Adipocyte (in vitro differentiated cells): ENCODE results near the gene ADAMTS10.
"Not testable (repeated sequence)": the region's sequence is repeated elsewhere in the genome, so short reads cannot be mapped to it uniquely, and the experiment has no call there.

Experiments used
- DNase-seq: peaks from one replicate; pipeline ENCODE4 v3.0.0-alpha.2; 2015; ENCODE audit warnings: low read depth
- H3K27me3 ChIP-seq: replicated peaks from 2 replicates; pipeline ENCODE4 v1.7.0; 2013; ENCODE audit warnings: mild to moderate bottlenecking, low read length, moderate library complexity; ENCODE audit not compliant: control insufficient read depth, insufficient read depth
- H3K36me3 ChIP-seq: 2 replicates; pipeline ENCODE4 v1.7.0; 2013; ENCODE audit warnings: low read length, mild to moderate bottlenecking, moderate library complexity; ENCODE audit not compliant: control insufficient read depth, insufficient read depth, severe bottlenecking
- H3K4me1 ChIP-seq: 2 replicates; pipeline ENCODE4 v1.7.0; 2013; ENCODE audit warnings: mild to moderate bottlenecking, low read length, moderate library complexity; ENCODE audit not compliant: control insufficient read depth, insufficient read depth
- H3K4me3 ChIP-seq: 2 replicates; pipeline ENCODE4 v1.7.0; 2013; ENCODE audit warnings: mild to moderate bottlenecking, low read length, moderate library complexity
- H3K9ac ChIP-seq: 2 replicates; pipeline ENCODE4 v1.7.0; 2013; ENCODE audit warnings: mild to moderate bottlenecking, low read length, moderate library complexity
- H3K9me3 ChIP-seq: 2 replicates; pipeline ENCODE4 v1.7.0; 2013; ENCODE audit warnings: mild to moderate bottlenecking, low read length, moderate library complexity; ENCODE audit not compliant: control insufficient read depth

ADAMTS10 gene

GRCh38 chr19:8618751-8619150 lies 8.2 kb upstream of the ADAMTS10 start:
- Histone ChIP-seq H3K9ac (no peak overlapping the region), H3K9me3 (no peaks in the 10 kb centered on the region), H3K27me3 (peaks cover 9% of the 10 kb centered on the region), H3K4me1 (no peaks in the 10 kb centered on the region), H3K4me3 (no peak overlapping the region), H3K36me3 (no peaks in the 10 kb centered on the region)
- DNase-seq: no peak

GRCh38 chr19:8617984-8618383 lies 7.5 kb upstream of the ADAMTS10 start:
- Histone ChIP-seq H3K9ac (no peak overlapping the region), H3K9me3 (no peaks in the 10 kb centered on the region), H3K27me3 (peaks cover 9% of the 10 kb centered on the region), H3K4me3 (no peak overlapping the region), H3K4me1 (no peaks in the 10 kb centered on the region), H3K36me3 (no peaks in the 10 kb centered on the region)
- DNase-seq: no peak

DNA sequence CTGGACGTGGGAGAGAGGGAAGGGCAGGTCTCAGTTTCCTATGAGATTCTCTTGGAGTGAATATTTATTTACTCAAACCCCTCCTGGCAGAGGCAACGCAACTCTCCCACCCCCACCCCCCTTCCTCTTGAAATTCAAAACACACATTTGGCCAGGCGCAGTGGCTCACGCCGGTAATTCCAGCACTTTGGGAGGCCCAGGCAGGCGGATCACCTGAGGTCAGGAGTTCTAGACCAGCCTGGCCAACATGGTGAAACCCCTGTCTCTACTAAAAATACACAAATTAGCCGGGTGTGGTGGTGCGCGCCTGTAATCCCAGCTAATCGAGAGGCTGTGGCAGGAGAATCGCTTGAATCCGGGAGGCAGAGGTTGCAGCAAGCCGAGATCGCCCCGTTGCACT lies 6.8 kb upstream of the ADAMTS10 start:
- H3K9me3 ChIP-seq, DNase-seq, H3K27me3 ChIP-seq: not testable (repeated sequence)

DNA sequence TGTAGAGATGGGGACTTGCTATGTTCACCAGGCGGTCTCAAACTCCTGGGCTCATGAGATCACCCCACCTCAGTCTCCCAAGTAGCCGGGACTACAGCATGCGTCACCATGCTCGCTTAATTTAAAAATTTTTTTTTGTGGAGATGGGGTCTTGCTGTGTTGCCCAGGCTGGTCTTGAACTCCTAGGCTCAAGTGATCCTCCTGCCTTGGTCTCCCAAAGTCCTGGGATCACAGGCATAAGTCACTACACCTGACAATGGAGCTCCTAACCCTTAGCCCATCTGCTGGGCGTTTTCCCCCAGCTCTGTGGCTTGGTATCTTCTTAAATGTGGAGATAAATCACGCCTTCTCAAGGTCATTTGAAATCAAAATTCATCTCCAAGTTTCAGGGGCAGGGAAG lies 6.3 kb upstream of the ADAMTS10 start:
- H3K9ac ChIP-seq: no peak overlapping the region
- H3K36me3 ChIP-seq: no peaks in the 10 kb centered on the region
- no peak overlapping the region for H3K4me3 ChIP-seq
- DNase-seq: no peak
- H3K9me3 ChIP-seq: no peaks in the 10 kb centered on the region
- H3K27me3 ChIP-seq: peaks cover 9% of the 10 kb centered on the region
- no peaks in the 10 kb centered on the region for H3K4me1 ChIP-seq

More for the DNA sequence above, 6.8 kb upstream of the ADAMTS10 start:
- H3K36me3 ChIP-seq, H3K4me3 ChIP-seq, H3K4me1 ChIP-seq, H3K9ac ChIP-seq: not testable (repeated sequence)

- Histone ChIP-seq H3K27me3 (peaks cover 9% of the 10 kb centered on the region), H3K36me3 (no peaks in the 10 kb centered on the region), H3K4me3 (no peak overlapping the region), H3K9ac (no peak overlapping the region), H3K9me3 (no peaks in the 10 kb centered on the region), H3K4me1 (peaks cover 5% of the 10 kb centered on the region)
- DNase-seq: peak; percentile 80
Observed at GRCh38 chr19:8615813-8616596, 5.5 kb upstream of the ADAMTS10 start.

GRCh38 chr19:8615024-8615423 lies 4.5 kb upstream of the ADAMTS10 start:
- H3K4me3 ChIP-seq: no peak overlapping the region
- DNase-seq: no peak
- no peaks in the 10 kb centered on the region for H3K36me3 ChIP-seq
- no peaks in the 10 kb centered on the region for H3K9me3 ChIP-seq
- no peak overlapping the region for H3K9ac ChIP-seq
- H3K4me1 ChIP-seq: peaks cover 7% of the 10 kb centered on the region
- peaks cover 5% of the 10 kb centered on the region for H3K27me3 ChIP-seq

GRCh38 chr19:8614455-8614854 lies 3.9 kb upstream of the ADAMTS10 start:
- peaks cover 5% of the 10 kb centered on the region for H3K27me3 ChIP-seq
- no peak overlapping the region for H3K9ac ChIP-seq
- H3K4me1 ChIP-seq: peaks cover 12% of the 10 kb centered on the region
- no peak overlapping the region for H3K4me3 ChIP-seq
- no peak for DNase-seq
- no peaks in the 10 kb centered on the region for H3K36me3 ChIP-seq
- H3K9me3 ChIP-seq: no peaks in the 10 kb centered on the region

DNA sequence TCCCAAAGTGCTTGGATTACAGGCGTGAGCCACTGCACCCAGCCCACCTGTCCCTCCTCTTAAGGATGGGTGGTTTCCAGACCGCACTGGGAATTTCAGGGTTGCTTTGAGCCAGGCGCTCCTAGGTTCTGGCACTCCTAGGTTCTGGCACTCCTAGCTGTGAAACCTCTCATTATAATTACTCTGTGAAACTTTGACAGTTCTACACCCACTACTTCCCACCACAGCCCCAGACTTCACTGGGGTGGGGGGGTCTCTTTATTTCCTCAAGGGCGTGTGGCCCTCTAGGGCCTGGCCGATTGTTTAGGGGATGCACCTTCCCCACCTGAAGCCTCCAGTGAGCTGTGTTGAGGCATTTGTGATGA lies 2.3 kb upstream of the ADAMTS10 start:
- no peak for DNase-seq

GRCh38 chr19:8611877-8612806 lies 1.6 kb upstream of the ADAMTS10 start:
- no peaks in the 10 kb centered on the region for H3K36me3 ChIP-seq
- DNase-seq: peak; percentile 40
- H3K4me3 ChIP-seq: no peak overlapping the region
- no peaks in the 10 kb centered on the region for H3K9me3 ChIP-seq
- no peak overlapping the region for H3K9ac ChIP-seq
- peaks cover 22% of the 10 kb centered on the region for H3K4me1 ChIP-seq
- H3K27me3 ChIP-seq: peaks cover 3% of the 10 kb centered on the region

More for the DNA sequence above, 2.3 kb upstream of the ADAMTS10 start:
- Histone ChIP-seq H3K4me1 (peaks cover 21% of the 10 kb centered on the region), H3K27me3 (peaks cover 5% of the 10 kb centered on the region), H3K4me3 (no peak overlapping the region), H3K9me3 (no peaks in the 10 kb centered on the region), H3K36me3 (no peaks in the 10 kb centered on the region), H3K9ac (no peak overlapping the region)

GRCh38 chr19:8611391-8611876 lies 919 bp upstream of the ADAMTS10 start:
- Histone ChIP-seq H3K27me3 (no peaks in the 10 kb centered on the region), H3K9me3 (no peaks in the 10 kb centered on the region), H3K9ac (no peak overlapping the region), H3K36me3 (no peaks in the 10 kb centered on the region), H3K4me3 (no peak overlapping the region), H3K4me1 (peaks cover 25% of the 10 kb centered on the region)
- no peak for DNase-seq

DNA sequence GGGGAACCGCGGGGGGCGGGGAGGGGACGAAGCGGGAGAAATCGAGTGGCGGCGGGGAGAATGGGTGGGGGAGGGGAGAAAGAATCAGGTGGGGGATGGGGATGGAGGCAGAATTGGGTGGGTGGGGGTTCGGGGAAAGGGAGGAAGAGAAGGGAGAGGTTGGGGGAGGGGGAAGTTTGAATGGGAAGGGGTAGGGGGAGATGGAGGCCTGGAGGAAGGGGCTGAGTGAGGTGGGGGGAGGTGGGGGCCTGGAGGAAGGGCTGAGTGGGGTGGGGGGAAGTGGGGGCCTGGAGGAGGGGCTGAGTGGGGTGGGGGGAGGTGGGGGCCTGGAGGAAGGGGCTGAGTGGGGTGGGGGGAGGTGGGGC lies 403 bp upstream of the ADAMTS10 start:
- Histone ChIP-seq H3K27me3 (no peaks in the 10 kb centered on the region), H3K4me3 (no peak overlapping the region), H3K9me3 (no peaks in the 10 kb centered on the region), H3K4me1 (peaks cover 25% of the 10 kb centered on the region), H3K9ac (no peak overlapping the region), H3K36me3 (no peaks in the 10 kb centered on the region)
- DNase-seq: no peak
